Stimulated activated CD4-positive, alpha-beta T cell treated with anti-CD3 and anti-CD28 coated beads, Interleukin-4, amount 100 ng/mL, for 24 hours (primary cell): ENCODE measurements around the gene ZNF2.

Source experiments
- DNase-seq: peaks from one replicate; pipeline ENCODE4 v3.0.0-alpha.2; 2020

Gene ZNF2

DNA sequence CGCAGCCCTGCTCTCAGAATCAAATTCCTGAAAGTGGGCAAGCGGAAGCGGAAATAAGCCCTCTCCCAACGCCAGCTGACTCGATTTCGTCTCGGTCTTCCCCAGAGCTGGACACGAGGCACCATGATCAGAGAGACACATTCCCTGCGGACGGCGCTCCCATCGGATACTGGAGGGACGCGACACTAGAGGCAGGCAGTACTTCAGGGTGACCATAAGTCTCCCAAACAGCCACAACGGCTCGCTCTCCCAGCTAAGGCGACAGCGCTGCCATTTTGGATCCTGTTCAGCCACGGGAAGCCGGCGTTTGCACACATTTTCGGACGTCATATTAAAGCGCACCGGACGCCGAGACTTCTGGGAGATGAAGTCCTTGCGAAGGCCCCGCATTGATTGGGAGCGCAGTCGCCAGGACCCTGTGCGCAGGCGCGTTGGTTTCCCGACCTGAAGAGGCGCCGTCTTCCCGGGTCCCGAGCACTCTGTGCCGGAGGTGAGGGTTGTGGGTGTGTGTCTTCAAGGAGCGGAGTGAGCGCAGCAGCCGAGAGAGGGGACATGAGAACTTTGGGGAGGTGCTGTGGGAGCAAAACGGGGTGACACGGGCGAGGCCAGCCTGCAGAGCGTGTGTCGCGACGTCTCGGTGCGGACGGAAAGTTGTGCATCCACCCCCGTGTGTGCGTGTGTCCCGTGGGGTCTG is at the start of gene ZNF2:
Gene ZNF2 (plus strand): TSS at position 439 of the 694 bp plus-strand sequence. CDS start 10,418 bp downstream, outside the sequence.
- DNase-seq, result peak; percentile 98

DNA sequence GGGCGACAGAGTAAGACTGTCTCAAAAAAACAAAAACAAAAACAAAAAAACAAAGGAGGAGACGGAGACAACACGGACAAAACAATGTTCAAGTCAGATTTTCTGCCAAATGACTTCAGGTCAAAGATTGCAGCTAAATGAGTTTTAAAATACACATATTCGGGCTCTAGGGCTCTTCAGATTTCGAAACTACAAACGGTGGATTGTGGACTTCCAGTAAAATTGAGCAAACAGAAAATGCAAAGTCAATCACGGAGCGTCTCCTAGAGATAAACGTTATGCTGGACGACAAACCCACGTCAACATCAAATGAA is 44.6 kb upstream of the ZNF2 start:
- no peak for DNase-seq

DNA sequence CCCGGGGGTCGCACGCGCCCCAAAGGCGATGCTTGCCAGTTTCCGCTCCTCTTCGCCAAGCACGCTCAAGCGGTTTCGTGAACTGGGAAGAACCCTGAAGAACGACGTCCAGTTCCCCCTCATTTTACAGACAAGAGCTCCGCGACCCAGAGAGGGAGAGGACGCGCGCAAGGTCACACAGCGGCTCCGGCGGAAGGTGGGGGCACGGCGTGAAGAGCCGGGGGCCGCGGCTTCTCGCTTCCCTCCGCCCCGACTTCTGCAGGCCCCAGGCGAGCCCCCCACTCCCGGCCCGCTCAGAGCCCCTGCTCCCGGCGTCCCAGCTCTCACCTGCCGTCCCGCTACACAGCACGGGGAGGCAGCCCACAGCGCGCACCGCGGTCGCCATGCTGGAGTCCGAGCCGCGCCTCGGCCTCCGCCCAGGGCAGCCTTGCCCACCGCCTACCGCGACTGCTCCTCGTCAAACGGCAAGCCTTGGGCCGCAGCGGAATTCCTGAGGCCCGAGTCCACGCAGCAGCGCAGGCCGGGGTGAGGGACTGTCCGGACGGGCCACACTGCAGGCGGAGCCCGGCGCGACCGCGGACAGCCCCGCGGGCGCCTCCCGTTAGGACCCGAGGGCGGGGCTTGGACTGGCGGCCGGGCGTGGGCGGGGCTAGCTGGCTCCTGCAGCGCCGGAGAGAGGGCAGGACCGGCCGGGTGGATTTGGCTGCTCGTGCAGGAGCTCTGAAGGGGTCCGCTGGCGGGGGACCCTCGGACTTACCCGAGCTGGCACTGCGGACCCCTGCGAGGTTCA is 44.0 kb upstream of the ZNF2 start, which contains the start of gene MRPS5:
Gene MRPS5 (minus strand): TSS at position 402 of the 790 bp plus-strand sequence. CDS start 17 bp downstream, at position 385.
- peak; percentile 91 for DNase-seq

DNA sequence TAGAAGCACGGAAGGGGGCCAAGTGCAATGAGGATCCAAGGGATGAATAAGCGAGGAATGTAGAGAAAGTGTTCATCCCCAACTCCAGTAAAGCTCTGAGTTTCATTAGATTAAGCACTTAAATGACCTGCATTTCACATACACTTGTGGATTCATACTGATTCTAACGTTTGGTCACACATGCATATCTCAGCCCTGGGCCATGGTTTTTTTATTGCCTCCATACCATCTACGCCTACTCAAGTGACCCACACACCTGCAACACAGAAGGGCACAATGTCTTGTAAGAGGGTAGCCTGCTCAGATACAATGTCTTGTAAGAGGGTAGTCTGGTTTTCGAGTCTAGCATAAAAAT is 43.4 kb upstream of the ZNF2 start:
- DNase-seq, result no peak

DNA sequence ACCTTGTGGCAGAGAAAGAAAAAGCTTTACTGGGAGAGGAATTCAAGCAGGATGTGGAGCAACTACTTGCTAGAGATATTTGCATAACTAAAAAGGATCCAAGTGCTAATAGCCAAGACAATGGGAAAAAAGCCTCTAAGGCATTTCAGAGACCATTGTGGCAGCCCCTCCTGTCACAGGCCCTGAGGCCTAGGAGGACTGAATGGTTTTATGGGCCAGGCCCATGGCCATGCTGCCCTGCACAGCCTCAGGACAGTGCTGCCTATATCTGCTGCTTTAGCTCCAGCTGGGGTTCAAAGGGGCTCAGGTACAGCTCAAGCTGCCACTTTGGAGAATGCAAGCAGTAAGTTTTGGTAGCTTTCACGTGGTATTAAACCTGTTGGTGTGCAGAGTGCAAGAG is 26.9 kb upstream of the ZNF2 start:
- no peak for DNase-seq

DNA sequence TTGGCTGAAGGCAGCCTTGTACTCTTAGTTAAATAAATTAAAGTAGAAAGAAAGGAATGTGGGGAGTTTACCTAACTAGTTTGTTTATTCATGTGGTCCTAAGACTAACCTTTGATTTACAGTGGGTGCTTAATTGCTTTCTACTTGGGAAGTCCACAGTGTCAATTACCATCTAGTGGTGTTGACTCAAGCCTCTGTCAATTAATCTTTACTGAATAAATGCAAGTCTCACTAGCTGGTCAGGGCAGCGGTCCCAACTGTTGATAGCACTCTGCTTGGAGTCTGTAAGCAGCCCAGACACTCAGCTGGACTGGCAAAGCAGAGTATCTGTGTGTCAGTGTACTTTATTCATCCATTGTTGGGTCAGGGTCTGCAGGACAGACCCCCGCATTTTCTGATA is 21.8 kb upstream of the ZNF2 start:
- no peak for DNase-seq

DNA sequence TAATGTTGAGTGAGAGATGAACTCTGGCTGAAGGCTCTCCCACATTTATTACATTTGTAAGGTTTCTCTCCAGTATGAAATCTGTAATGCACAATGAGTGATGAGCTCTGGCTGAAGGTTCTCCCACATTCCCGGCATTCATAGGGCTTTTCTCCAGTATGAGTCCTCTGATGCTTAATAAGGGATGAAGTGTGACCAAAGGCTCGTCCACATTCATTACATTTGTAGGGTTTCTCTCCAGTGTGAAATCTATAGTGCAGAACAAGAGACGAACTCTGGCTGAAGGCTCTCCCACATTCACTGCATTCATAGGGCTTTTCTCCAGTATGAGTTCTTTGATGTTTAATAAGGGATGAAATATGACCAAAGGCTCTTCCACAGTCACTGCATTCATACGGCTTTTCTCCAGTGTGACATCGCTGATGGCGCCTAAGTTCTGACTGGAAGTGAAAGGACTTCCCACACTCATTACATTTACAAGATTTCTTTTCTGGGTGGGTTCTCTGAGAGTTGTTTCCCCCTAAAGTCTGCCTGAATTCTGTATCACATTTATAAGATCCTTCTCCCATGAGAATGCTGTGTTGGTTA is 16.1 kb upstream of the ZNF2 start:
- no peak for DNase-seq

DNA sequence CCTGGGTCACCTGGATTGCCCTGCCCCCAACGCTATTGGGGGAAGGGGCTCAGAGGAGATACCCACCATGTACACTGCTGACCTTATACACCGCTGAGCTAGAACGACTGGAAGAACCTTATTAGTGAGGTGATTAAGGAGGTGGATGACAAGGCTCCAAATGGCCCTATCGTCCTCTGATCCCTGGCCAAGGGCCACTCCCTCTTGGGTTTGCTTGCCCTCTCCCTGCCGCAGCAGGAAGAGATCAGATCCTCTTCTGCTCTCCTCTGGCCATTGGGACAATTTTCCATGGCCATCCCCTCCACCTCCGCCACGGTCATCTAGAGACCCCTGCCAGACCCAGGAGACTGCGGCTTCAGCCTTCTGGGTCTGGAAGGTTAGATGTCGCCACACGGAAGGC is 7.2 kb upstream of the ZNF2 start:
- no peak for DNase-seq

DNA sequence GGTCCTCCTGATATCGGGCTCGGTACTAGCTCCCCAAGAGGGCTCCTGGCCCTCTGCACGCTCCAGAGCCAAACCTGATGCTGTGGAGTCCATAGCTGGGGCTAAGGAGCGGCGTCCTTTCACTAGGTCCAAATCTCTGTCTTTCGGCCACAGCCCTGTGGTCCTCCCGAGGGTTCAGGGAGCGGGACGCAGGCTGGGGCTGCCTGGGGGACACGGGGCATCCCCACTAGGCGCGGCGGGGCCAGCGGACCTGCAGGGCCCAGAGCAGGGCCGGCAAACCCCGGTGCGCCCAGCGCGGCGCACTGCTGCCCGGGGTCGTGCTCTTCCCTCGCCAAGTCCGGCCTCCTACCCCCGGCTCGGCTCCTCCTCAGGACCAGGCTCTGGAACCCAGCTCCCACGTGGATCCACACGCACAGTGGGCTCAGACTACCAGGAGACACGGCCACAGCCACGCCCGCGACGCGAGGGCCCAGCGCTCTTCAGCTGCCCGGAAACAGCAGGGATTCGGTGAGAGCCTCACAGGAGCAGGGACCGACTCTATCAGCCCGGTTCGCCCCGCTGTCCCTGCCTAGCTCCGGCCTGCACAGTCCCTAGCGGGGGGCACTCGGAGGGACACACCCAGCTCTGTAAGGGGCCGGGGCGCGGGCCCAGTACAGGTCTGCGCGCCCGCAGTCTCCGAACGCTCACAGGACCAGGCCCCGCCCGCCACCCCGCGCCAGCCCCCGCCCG is 6.6 kb upstream of the ZNF2 start:
- peak; percentile 32 for DNase-seq

DNA sequence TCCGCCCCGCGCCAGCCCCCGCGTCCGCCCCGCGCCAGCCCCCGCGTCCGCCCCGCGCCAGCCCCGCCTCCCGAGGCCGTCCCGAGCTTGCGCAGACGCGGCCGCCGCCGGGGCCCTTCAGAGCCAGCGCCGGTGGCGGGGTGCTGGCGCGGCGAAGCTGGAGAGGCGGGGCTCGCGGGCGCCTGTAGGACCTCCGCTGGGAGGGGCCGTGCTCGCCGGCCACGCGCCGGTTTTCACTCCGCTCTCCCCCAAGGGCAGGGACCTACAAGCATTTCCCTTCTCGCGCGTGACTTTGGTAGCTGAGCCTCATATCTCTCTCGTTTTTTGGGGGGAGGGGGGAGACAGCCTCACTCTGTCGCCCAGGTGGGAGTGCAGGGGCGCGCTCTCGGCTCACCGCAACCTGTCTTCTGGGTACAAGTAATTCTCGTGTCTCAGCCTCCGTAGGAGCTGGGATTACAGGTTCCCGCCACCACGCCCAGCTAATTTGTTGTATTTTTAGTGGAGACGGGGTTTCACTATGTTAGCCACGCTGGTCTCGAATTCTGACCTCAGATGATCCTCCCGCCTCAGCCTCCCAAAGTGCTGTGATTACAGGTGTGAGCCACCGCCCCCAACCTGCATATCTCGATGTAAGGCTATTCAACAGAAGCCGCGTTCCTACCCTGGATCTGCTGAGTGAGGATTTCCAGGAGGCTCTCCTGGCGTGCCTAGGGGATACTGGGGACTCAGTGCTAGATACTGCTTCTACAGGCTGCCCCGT is 5.7 kb upstream of the ZNF2 start, which contains the start of gene ZNF514:
Gene ZNF514 (minus strand): TSS at position 159 of the 760 bp plus-strand sequence. CDS start 6,595 bp downstream, outside the sequence.
- DNase-seq, result peak; percentile 74

DNA sequence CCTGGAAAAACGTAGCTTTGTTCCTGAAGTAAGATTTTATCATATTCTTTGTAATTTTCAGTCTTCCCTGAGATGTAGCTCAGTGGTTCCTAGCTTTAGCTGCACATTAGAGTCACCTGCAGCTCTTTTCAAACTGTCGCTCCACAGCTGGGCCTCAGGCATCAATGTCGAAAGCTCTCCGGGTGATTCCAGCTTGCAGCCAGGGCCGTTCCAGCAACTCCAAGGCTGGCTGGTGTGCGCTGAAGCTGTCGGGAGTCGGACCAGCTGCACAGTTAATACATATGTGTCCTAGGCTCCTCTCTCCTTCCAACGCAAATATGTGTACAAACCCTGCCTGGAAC is 609 bp upstream of the ZNF2 start:
- DNase-seq, result no peak

DNA sequence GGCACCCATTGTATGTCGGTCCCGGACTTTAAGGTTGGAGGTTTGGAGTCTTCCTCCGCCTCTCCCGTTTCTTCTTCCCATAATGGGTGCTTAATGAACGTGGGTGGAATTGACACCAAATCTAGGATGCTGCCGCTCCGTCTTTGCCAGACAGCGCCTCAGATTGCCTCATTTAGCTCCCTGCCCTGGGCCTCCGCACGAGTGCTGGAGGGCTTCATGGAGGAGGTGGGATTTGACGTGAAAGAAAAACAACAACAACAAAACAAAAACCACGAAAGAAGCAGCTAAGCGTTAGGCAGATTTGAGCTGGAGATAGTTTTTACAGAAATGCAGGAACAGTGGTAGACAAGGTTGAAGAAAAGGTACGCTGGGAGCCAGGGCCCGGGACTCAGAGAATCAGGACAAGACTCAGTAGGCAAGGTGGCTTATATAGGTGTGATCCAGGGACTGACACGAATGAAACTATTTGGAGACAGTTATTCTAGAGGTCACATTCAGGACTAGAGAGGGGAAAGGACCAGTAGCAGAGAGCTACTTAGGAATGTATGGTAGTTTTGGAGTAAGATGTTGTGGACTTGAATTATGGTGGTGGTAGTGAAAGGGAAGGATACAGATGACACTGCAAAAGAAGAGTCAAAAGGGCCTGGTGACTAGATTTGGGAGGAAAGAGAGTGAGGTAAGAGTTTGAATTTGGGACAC is 605 bp downstream of the ZNF2 start:
- no peak for DNase-seq

DNA sequence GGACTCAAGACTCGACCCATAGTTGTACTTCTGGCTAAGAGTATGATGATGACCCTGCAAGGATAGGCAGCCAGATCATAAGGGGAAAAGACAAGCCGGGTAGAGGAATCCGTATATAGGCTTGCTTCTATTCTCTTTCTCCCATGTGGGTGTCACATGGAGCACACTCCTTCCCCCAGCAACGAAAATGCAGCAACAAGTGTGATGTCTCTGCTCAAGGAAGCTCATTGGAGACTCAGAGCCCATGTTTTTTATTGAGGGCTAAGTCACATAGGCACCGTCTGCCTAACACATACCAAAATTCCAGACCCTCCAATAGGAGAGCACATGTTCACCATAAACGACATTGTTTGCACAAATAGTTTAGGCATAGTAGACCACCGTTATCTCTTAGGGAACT is 6.3 kb downstream of the ZNF2 start:
- no peak for DNase-seq

DNA sequence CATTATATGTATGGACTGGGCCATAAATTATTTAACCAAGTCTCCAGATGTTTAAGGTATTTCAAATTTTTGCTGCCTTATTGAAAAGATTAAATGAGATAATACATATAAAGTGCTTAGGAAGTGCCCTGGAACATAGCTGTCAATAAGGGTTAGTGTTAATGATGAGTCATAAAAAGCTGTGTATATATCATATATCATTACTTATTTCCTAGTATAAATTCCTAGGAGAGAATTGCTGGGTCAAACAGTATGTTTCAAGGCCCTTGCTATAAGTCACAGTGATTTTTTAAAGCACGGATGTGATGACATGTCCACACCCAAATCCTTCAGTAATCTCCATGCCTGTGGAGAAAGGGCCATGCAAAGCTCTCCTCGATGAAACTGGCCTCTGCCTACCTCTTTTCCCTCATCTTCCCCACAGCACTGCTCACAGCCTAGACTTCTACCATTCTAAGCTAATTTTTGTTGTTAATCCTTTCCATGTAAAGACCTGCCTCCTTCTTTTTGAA is 8.5 kb downstream of the ZNF2 start:
- DNase-seq, result no peak

DNA sequence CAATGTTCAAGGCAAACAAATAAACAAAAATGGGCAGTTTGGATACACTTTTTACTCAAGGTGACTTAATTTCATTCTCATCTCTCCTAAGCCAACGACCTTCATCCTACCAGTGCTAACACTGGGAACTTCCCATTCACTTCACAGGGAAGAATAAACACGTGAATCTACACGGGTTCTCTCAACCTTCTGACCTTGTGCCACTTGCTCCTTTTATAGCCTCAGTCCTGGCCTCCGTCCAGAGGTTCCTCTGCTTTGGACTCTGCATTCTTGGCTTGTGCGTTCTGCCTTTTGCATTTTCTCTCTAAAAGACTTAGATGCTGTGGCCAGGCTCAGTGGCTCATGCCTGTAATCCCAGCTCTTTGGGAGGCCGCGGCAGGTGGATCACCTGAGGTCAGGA is 13.8 kb downstream of the ZNF2 start:
- no peak for DNase-seq

DNA sequence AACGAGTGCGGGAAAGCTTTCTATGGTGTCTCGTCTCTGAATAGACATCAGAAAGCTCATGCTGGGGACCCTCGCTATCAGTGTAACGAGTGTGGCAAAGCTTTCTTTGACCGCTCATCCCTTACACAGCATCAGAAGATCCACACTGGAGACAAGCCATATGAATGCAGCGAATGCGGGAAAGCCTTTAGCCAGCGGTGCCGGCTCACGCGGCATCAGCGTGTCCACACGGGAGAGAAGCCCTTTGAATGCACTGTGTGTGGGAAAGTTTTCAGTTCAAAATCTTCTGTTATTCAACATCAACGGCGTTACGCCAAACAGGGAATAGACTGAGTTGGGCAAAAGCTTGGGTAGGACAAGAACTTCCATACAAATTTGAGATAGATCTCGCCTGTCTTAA is 16.2 kb downstream of the ZNF2 start:
- no peak for DNase-seq

DNA sequence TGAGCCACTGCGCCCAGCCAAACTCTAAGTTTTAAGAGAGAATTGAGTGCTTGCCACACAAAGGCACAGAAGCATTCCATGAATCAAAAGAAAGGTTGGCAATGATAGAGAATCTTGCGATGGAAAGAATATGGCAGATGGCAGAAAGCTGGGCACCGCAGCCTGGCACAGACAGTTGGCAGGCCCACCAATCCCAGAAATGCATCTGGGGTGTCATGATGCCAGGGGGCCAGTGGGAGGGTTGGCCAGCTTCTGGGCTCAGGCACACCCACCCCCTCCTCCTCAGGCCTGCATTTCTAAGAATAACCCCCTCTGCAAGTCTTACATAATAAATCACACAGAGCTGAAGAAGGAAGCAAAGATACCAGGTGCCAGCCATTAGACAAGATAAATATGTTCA is 19.6 kb downstream of the ZNF2 start:
- no peak for DNase-seq

DNA sequence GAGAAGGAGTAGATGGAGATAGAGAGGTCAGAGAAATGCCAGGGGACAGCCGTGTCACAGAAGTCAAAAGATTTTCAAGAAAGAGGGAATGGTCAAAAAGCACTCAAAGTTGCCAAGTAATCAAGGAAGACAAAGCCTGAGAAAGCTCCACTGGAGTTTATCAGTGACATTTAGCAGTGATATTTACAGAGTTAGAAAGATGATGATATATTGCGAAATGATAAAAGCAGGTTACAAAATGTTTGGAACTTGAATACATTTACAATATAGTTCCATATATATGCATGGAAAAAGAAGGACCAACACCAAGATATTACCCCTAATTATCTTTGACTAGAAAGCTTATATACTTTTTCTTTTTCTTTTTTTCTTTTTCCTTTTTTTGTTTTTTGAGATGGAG is 20.4 kb downstream of the ZNF2 start:
- DNase-seq, result no peak

DNA sequence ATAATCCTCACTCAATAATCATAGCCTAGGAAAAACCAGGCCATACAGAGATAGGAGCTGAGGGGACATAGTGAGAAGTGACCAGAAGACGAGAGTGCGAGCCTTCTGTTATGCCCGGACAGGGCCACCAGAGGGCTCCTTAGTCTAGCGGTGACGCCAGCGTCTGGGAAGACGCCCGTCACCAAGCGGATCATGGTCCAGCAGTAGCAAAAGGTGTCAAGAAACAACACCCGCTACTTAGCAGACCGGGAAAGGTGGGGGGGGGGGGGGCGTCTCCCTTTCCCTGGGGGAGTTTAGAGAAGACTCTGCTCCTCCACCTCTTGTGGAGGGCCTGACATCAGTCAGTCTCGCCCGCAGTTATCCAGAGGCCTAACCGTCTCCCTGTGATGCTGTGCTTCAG is 27.3 kb downstream of the ZNF2 start:
- peak; percentile 45 for DNase-seq

DNA sequence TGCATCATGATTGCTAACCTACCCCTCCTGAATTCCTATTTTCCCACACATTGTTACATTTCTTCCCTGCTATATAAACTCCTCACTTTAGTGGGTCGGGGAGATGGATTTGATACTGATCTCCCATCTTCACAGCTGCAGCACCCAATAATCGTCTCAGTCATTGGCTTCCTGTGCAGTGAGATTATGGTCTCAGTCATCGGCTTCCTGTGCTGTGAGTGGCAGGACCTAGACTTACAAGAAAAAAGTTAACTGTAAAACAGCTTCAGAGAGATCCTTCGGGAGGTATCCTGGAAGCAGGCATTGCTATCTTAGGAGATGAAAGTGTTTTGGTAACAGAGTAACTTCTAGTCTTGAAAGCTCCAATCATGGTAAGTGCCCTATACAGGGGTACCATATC is 38.3 kb downstream of the ZNF2 start:
- no peak for DNase-seq

DNA sequence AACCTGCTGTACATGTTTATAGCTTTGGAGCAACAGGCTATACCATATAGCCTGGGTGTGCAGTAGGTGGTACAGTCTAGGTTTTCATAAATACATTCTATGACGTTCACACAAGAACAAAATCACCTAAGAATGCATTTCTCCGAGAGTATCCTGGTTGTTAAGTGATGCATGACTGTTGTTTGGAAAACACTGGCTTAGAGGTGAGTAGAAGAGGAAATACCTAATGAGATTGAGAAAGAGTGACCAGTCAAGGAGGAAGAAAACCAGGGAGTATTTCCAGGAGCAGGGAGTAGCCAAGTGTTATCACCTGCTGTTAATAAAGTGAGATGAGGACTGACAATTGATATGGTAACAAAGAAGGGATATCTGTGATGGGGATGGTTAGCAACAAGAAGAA is 38.8 kb downstream of the ZNF2 start:
- DNase-seq, result no peak

DNA sequence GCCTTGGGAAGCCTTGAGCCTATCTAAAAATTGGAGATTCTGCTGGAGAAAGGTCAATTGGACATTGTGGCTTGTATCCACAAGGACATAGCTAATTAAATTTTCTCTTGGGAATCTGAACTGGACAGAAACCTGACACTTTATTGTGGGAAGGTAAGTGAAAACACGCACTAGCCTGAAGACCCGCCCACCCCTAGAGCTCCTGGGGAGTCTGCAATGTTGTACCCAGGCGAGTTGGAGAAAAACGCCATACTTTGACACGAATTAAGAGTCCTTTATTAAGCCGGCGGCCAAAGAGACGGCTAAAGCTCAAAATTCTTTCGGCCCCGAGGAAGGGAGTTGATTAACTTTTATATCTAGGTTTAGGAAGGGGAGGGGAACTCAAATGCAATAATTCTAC is 40.5 kb downstream of the ZNF2 start:
- no peak for DNase-seq
